HG03066 (cell line): ENCODE data around the gene RHOBTB3.

Source experiments
- ATAC-seq: cut with Tn5 transposase; IDR thresholded peaks from one replicate; pipeline ENCODE4 v1.9.1; 2021; ENCODE audit warnings: low read depth; ENCODE audit not compliant: unreplicated experiment

RHOBTB3 gene

GRCh38 chr5:95730011-95730700 is 980 bp upstream of the RHOBTB3 start:
- ATAC-seq, result no peak

- peak; percentile 40 for ATAC-seq
These were observed 727 bp downstream of the RHOBTB3 start for GRCh38 chr5:95731571-95732554.

- no peak for ATAC-seq
These were observed 2.0 kb downstream of the RHOBTB3 start for GRCh38 chr5:95733107-95733665.

GRCh38 chr5:95734187-95734586 is 3.1 kb downstream of the RHOBTB3 start:
- ATAC-seq, result no peak

- ATAC-seq, result no peak
These were observed 3.8 kb downstream of the RHOBTB3 start for GRCh38 chr5:95734906-95735305.

GRCh38 chr5:95735406-95735805 is 4.3 kb downstream of the RHOBTB3 start:
- ATAC-seq, result no peak

GRCh38 chr5:95738072-95738471 is 6.9 kb downstream of the RHOBTB3 start:
- ATAC-seq, result no peak

- no peak for ATAC-seq
These were observed 7.7 kb downstream of the RHOBTB3 start for GRCh38 chr5:95738834-95739233.

GRCh38 chr5:95739857-95740256 is 8.7 kb downstream of the RHOBTB3 start:
- ATAC-seq, result no peak

GRCh38 chr5:95741458-95741857 is 10.3 kb downstream of the RHOBTB3 start:
- no peak for ATAC-seq

GRCh38 chr5:95743232-95743631 is 12.1 kb downstream of the RHOBTB3 start:
- ATAC-seq, result no peak

GRCh38 chr5:95743877-95744276 is 12.7 kb downstream of the RHOBTB3 start:
- no peak for ATAC-seq

GRCh38 chr5:95746194-95746593 is 15.1 kb downstream of the RHOBTB3 start:
- ATAC-seq, result no peak

- no peak for ATAC-seq
These were observed 15.9 kb downstream of the RHOBTB3 start for GRCh38 chr5:95746722-95747679.

- no peak for ATAC-seq
These were observed 17.0 kb downstream of the RHOBTB3 start for GRCh38 chr5:95748133-95748532.

- ATAC-seq, result no peak
These were observed 23.4 kb downstream of the RHOBTB3 start for GRCh38 chr5:95754545-95754944.

- ATAC-seq, result no peak
These were observed 27.9 kb downstream of the RHOBTB3 start for GRCh38 chr5:95759005-95759404.

- ATAC-seq, result no peak
These were observed 28.5 kb downstream of the RHOBTB3 start for GRCh38 chr5:95759634-95760033.

GRCh38 chr5:95760273-95761191 is 29.4 kb downstream of the RHOBTB3 start:
- peak; percentile 89 for ATAC-seq
